GM18519 (cell line): ENCODE results near the gene RADIL.

Source experiments
- ATAC-seq: cut with Tn5 transposase; IDR thresholded peaks from one replicate; pipeline ENCODE4 v1.9.1; 2021; ENCODE audit warnings: mild to moderate bottlenecking, moderate library complexity; ENCODE audit not compliant: unreplicated experiment, low FRiP score

The RADIL gene

DNA sequence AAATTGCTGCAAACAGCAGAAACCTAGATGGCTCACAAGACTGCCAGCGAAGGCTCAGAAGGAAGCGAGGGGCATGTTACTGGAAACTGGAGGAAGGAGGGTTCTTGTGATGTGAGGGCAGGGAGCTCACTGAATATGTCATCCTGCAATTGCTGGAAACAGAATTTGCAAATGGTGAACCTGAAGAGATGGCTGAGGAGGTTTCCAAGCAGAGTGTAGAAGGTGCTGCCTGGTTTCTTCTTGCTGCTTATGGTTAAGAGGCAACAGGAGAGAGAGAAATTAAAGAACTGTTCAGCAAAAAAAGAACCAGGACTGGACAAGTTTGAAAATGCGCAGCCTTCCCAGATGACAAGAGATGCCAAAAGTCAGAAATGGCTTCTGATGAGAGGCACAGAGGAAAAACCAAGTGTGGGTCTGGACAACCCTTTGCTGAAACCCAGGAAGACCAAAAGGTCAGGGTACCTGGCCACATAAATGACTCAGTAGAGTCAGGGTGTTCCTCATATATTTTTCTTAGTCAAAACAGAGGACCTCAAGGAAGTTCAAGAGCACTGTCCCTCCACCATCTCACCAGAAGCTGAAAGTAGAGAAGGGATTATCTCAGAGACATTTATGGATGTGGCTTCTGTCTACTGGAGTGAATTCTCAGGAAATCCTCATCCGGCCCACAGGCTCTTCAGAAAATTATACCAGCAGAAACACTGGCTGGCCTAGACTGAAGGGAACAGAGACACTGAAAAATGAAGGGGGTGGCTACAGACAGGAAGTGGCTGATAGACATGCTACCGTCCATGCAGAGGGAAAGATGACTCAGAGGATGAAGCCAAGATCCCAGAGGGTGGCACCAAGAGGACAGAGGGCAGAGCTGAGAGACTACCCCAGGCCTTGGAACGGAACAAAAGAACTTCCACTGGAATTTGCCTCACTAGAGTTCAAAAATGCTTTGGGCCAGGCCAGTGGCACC, 31.8 kb downstream of the RADIL start:
- ATAC-seq: no peak

DNA sequence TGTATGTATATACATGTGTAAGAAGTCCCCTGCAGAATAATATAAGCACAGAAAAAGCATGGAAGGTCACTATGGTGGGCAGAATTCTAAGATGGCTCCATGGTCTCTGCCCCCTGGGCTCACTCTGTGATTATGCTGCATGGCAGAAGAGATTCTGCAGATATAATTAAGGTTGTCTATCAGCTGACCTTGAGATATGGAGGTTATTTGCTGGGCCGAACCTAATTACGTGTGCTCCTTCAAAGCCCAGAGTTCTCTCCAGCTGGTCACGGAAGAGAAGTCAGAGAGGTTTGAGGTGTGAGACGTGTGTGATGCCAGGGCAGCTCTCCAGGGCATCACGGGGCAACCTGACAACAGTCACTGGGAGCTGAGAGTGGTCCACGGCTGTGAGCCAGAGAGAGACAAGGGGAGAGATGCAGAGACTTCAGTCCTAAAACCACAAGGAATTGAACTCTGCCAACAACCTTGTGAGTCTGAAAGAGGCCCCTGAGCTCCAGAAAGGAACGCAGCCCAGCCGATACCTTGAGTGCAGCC, 33.2 kb downstream of the RADIL start:
- no peak for ATAC-seq

DNA sequence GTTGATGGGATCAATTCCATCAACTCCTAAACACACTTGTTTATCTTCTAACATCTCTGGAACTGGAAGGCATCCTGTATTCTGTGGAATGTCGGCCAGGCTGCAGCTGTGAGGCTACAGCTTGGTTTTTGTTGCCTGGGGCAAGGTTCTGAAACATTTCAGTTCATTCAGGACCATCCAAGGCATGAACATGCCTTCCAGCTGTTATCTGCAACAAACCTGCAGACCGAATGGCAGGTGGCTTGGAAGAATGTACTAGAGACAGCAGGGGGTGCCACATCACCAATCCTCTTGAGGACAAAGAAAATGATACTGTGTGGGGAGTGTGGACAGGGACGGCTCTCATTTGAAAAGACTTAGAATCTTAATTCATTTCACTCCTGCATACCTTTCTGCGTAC, 34.1 kb downstream of the RADIL start:
- ATAC-seq: no peak

DNA sequence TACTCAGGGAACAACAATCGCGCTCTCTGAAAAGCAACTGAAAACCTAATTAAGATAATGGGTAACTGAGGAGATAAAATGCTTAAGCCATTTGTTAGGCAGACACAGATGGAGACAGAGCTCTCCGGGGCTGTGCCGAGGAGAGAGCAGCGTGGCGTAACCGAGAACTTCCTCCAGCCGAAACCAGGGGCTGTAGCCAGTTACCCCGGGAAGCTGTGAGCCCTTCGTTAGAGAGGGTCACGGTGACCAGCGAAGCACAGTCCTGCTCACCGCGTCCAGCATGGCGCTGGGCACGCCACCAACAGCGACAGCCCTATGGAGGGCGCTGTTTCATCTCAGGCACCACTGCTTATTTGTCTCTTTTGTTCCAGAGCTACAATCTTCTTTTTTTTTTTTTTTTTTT, 37.8 kb downstream of the RADIL start:
- ATAC-seq: no peak

DNA sequence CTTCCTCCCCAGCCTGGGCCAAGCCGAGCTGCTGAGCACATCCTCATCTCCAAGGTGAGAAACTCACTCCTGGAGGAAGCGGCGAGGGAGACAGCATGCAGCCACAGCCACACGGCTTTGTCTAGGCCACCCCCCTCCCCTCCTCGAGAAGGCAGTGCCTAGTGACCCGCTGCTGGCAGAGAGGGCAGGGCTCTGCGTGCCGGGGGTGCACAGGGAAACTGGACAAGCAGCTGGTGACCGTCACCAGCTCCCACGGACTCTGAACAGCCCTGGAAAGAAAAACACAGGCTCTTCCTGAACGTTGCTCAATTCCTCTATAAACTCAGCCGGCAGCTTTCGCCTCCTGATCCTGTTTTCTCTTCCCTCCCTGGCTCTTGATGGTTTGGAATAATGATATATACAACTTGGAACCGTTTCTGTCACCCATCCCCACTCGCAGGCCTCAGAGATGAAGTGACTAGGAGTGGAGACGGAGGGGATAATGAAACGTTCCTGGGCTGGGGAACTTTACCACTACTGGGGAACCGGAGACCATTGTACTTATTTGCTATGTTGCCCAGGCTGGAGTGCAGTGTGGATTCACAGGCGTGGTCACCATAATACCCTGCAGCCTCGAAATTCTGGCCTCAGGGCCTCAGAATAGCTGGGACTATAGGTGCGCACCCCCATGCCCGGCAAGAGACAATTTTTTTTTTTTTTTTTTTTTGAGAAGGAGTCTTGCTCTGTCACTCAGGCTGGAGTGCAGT, 41.0 kb downstream of the RADIL start:
- no peak for ATAC-seq

DNA sequence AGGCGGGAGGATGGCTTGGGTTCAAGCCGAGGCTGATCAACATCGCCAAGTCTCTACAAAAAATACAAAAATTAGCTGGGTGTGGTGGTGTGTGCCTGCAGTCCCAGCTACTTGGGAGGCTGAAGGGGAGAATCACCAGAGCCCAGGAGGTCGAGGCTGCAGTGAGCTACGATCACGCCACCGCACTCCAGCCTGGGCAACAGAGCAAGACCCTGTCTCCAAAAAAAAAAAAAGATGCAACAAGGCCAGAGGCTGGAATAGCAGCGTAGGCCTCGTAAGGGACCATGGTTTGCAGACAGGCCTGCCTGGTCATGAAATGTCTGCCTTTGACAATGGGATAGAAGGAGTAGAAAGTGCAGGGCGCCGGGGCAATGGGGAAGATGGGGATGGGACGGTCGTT, 41.7 kb downstream of the RADIL start:
- no peak for ATAC-seq

DNA sequence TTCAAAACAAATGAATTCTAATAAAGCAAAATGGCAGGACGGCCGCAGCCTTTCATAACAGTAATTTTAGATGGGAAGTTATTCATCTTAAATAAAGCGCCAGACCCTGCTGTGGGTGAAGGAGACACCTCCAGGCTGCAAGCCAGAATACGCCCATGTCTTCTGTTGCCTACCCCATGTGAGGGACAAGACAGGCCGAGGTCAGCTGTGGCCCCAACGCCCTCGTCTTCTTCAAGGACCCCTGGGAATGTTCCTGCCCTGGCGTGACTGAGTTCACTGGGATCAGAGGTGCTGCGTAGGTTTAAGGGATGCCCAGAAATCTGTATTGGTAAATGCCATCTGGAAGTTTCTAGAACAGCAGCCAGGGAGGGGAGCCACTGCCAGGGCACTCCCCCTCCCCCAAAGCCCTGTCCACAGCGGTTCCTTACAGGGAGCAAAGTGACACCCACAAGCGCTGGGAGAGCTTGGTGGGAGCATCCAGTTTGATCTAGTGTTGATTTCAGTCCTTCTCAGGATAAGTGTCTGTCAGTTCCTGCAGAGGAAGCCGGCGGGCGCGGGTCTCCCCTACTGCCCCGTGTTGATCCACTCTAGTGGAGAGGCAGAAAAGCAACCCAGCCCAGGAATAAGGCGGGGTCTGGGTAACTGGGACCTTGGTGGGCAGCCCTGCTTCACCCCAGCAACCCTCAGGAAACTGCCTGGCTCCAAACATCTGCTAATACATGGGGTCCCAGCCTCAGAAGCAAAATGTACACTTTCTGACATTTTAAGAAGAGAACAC, 42.3 kb downstream of the RADIL start:
- ATAC-seq: no peak

DNA sequence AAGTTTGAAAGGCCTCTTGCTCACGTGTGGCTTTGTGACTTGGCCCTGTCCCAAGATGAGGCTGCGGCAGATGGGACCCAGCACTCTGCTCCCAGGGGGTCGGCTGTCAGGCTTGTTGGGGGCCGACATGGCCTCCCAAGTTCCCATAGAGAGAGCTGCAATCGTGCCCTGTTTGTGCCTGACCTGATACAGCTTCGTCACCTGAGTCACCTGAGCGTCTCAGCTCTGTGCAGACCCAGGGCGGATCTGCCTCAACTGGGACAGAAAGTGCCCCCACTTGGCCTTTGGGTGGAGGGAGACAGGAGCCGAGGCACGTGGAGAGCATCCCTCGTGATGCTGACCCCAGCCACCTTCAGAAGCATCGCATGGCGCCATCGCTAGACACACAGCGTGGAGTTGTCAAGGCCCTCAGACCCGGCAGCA, 43.4 kb downstream of the RADIL start:
- no peak for ATAC-seq

DNA sequence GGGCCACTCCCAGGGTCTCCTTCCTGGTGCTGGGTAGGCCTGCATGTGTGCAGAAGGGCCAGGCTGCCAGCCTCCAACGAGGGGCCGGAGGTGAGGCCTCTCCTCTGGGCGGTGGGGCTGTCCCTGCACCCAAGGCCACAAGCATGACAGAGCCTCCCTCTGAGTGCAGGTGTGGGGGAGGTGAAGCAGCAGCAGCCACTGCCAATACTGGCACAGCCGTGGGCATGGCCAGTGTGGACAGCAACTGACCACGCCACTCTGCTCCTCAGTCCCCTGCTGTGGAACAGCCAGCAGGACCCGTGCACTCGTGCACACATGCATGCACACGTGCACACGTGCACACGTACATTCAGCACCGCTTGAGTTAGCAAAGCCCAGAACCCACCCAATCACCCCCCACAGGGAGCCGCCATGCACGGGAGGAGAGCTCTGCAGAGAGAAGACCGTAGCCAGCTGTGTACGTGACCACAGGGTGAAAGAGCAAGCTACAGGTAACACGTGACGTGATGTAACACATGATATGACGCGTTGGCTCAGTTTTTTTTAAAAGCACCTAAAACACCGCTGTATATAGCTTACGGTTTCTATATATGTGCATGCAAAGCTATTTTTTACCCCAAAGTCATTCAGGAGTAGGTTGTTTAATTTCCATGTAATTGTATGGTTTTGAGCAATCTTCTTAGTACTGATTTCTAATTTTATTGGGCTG, 44.7 kb downstream of the RADIL start:
- ATAC-seq: no peak

DNA sequence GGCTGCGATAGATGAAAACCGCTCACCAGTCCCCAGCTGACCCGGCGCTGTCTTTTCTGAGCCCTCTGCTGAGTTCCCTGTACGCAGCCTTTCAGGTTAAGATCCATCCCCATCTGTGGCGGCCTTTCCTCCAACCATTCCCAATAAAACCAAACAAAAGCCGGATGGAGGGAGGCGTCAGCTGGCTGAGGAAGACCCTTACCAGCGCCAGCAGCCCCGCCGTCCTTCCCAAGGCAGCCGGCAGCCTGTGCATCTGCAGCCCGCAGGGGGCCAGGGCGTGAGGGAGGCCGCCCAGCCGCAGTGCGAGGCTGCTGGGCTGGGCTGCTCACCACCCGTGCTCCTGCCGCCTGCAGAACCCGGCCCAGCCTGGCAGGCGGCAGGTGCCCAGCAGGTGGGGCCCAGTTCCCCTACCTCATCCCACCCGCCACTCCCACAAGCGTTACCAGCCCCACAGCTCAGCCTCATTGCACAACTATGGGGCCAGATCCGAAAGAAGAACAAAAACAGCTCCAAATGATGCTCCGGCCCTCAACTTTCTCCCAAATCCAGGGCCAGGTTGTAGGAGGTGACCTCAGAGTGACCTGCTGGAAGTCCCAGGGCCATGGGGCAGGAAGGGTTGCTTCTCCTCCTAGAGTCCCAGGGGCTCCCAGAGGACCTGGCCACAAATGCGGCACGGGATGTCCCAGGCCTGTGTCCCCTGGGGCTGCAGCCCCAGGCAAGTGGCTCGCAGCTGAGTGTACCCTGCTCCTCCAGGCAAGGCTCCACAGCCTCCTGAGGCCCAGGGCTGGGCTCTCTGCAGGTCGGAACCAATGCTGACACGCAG, 45.5 kb downstream of the RADIL start:
- ATAC-seq: no peak

DNA sequence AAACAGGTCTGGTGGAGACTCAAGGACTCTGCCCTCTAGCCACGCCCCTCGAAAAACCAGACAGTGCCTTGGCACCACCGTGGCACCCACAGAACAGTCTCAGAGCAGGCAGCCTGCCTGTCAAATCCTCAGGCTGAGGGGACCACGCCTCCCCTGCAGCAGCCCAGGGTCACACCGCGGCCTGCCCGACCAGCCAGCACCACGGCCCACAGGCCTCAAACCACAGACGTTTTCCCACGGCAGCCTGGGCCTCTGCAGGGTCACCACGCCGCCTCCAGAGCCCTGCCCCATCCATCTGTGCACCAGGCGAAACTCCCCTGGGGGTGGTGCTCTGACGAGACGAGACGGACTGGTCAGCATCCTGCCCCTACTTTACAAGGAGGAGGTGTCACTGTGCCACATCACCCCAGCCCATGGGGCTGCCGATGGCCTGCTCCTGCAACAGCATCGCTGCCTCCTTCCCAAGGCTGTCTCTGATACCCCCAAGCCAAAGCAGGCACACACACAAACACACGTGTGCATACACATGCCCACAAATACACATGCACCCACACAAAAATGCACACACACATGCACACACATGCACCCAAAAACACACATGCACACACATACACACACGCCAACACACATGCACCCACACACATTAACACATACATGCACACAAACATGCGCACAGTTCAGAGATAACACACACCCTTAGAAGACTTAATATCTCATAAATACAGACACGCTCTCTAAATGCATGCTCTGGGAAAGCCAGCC, 46.3 kb downstream of the RADIL start:
- ATAC-seq: no peak

DNA sequence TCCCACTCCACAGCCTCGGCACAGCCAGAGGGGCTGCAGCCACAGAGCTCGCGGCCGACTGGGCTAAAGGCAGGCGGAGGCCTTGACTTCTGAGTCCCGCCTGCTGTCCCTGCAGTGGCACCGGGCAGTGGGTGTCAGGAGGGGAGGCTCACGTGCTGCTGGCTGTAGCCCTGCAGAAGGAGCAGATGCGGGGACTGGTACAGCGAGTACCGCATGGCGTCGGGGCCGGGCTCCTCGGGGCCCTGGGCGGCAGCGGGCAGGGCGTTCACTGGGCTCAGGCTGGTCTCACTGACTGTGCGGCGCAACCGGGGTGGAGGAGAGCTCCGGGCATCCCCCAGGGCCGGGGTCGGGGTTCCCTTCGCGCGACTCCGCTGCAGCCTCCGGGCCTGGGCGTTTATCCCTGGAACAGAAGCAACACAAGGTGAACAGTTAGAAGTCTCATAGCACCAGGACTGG, 47.3 kb downstream of the RADIL start:
- ATAC-seq: no peak

DNA sequence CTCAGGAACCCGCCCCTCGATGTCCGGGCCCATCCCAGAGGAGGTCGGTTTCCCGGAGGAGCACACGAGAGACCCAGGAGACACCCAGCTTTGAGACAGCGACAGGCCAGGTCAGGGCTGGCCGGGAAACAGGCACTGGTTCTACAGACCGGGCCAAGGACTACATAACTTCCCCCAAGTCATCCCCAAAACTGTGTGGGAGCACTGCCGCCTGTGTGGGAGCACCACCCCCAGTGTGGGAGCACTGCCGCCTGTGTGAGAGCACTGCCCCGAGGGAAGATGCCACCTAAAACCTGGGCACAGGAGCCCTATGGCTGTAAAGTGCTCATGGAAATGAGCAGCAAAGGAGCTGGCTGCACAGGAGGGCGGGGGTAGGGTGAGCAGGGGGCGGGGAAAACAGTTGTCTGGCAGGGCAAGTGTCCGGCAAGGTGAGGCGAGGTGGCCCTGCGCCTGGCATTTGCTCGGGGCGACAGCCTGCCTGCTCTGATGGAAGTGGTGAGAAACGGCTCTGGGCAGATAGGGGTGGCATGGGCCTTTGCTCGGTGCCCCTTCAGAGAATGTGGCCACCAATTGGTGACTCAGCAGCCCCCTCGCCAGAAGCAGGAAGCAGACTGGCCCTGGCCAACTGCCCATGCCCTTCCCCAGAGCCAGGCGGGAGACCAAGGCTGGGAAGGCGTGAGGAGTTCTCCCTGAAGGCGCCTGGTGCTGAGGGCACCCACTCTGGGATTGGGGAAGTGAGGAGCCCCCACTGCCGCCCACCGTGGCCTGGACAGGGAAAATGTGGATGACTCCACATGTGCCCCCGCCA, 47.9 kb downstream of the RADIL start:
- ATAC-seq: no peak

DNA sequence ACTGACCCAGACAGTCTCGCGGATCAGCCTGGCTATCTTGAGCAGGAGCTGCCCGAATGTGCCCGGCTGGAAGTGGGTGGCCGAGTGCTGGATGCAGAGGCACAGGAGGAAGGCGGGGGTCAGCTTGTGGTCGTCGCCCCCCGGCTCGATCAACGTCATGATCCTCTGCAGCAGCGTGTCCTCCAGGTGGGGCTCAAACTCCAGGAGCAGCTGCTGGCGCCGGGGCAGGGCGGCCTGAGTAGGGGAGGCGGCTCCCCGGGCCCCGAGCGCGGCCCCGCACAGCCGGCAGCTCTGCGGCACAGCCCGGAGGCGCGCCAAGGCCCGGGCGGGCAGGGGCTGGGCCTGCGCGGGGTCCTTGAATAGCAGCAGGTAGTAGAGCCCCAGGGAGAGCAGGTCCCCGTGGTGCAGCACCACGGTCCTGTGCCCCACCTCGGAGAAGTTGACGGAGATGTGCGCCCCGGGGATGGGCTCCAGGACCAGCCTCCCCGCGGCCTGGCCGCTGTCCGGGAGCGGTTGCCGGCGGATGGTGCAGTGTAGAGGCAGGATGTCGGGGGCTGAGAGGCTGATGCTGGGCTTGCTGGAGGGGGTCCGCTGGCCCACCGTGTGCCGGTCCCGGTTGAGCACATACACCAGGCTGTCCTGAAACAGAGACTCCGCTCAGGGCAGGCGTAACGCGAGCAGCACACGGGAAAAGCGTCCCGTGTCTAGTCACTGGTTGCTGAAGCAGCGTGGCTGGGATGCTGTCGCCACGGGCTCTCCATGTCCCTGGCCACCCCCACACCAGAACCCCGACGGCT, 48.7 kb downstream of the RADIL start:
- ATAC-seq: no peak

DNA sequence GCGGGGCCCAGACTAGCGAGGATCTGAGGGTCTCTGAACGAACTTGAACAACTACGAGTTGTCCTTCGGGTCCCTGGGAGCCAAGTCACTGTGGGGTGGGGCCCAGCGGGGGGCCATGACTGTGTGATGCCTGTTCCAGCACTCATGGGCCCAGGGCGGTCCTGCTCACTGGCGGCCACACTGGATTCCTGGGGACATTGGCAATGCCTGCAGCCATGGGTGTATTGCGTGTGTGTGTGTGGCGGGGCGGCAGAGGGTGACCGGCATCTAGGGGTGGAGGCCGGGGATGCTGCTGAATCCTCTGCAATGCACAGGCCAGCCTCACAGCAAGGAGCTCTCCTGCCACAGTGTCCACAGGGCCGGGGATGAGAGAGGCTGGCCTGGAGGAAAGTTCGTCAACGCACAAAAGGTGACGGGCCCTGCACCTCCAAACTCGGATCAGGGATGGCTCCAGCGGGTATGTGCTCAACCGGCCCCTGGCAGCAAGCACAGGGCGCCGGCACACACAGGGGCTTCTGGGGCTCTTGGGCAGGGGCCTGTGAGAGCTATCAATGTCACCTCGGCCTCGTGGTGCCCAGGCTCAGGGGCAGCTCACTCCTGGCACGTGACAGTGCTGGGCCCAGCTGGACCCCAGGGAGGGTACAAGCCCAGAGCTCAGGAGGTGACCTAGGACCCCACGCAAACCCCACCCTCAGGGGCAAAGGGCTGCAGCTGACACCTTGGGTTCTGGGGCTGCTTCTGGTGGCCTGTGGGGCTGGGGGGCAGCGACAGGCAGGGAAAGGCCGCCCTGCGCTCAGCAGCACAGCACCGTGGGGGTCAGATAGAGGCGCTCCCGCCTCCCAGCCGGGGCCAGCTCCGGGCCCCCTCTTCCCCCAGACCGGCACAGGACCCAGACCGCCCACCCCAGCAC, 49.6 kb downstream of the RADIL start:
- ATAC-seq: no peak

DNA sequence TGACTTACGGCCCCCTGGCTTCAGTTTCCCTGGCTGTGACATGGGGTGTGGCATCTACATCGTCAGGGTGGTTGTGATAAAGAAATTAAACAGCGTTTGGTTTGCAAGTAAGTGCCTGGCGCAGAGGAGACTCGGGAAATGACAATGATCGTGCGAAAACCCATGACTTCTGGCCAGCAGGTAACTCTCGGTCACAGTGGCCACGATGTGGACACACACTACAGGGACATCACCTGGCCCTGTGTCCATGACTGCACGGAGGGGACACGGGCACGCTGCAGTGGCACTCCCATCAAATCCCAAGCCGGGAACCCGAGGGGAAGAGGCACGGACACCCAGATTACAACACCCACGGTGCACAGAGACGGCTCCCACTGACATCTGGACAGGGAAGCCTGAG, 50.3 kb downstream of the RADIL start:
- no peak for ATAC-seq
